HCT116 (cell line): ENCODE data around the gene PVALEF. TPM values are rescaled to one million over a fixed set of nuclear protein-coding genes. Genes with fewer than 3 reads are reported as not detected.

ENCODE experiments used
- ATAC-seq: fragments of 200-7000 bp; cut with Tn5 transposase; 2 replicates; pipeline ENCODE4 v1.9.1; 2020; ENCODE audit warnings: mild to moderate bottlenecking, moderate library complexity
- BruUV-seq: library from RNA; stranded (reverse); fragments of 400-500 nt; replicated peaks from 2 replicates; lab custom pipeline; 2021; lab: Mats Ljungman, UMichigan
- CTCF ChIA-PET: fragments of 300-600 bp; sonication (Branson Sonifier 250); formaldehyde crosslinking; loops from one replicate; lab custom pipeline; 2021; ENCODE audit warnings: antibody characterized with exemption; lab: Charles Lee
- POLR2A ChIA-PET: fragments of 300-600, 350-600 bp; sonication (Branson Sonifier 250); formaldehyde crosslinking; loops from one replicate; lab custom pipeline; 2021; ENCODE audit warnings: antibody characterized with exemption; lab: Charles Lee
- RAD21 ChIA-PET, 2 experiments: fragments of 300-600 bp; sonication (Branson Sonifier 250); formaldehyde crosslinking; loops; one replicate each; lab custom pipeline; 2023; ENCODE audit warnings: low total read pairs in 2 of 2; ENCODE audit not compliant: uncharacterized antibody in 2 of 2, unreplicated experiment in 2 of 2, low non-redundant PET in 1 of 2; lab: Charles Lee
- DNase-seq: peaks from one replicate; pipeline ENCODE4 v3.0.0-alpha.2; 2010; ENCODE audit warnings: low read depth, low spot score
- H2AFZ ChIP-seq: fragments of 200-600 bp; shearing (Covaris generic), sonication (generic); 2 replicates; pipeline ENCODE4 v1.6.1; 2017; ENCODE audit warnings: low read depth, mixed run types, mixed read lengths, antibody characterized with exemption, low read length; ENCODE audit not compliant: poor library complexity, severe bottlenecking
- H3K27ac ChIP-seq: 2 replicates; pipeline ENCODE4 v1.5.1; 2012; ENCODE audit warnings: low read depth, low read length
- H3K27me3 ChIP-seq: fragments of 200-600 bp; sonication (generic); 2 replicates; pipeline ENCODE4 v1.6.1; 2016; ENCODE audit warnings: mixed run types, low read length, mixed read lengths; ENCODE audit not compliant: insufficient read depth
- H3K36me3 ChIP-seq, 2 experiments: fragments of 200-500 bp in 1 of 2; fragments of 200-600 bp in 1 of 2; sonication (Bioruptor generic) in 1 of 2; sonication (generic) in 1 of 2; 2 replicates each; pipeline versions ENCODE4 v1.5.1 to v1.6.1; 2014 to 2016; ENCODE audit warnings: low read length in 2 of 2, inconsistent platforms in 1 of 2, mixed read lengths in 1 of 2, mixed run types in 1 of 2; ENCODE audit not compliant: insufficient read depth in 2 of 2, control insufficient read depth in 1 of 2
- H3K4me1 ChIP-seq, 2 experiments: fragments of 200-600 bp in 1 of 2; sonication (generic) in 1 of 2; 2 replicates each; pipeline versions ENCODE4 v1.5.1 to v1.6.1; 2012 to 2017; ENCODE audit warnings: low read length in 2 of 2, inconsistent platforms in 1 of 2, mild to moderate bottlenecking in 1 of 2, mixed read lengths in 1 of 2, mixed run types in 1 of 2, moderate library complexity in 1 of 2; ENCODE audit not compliant: insufficient read depth in 2 of 2, control insufficient read depth in 1 of 2
- H3K4me2 ChIP-seq: fragments of 200-600 bp; sonication (generic); 2 replicates; pipeline ENCODE4 v1.6.1; 2017; ENCODE audit warnings: mixed run types, low read length, mixed read lengths
- H3K4me3 ChIP-seq, 2 experiments: fragments of 200-600 bp in 1 of 2; sonication (generic) in 1 of 2; replicated peaks in 1 of 2; 2 replicates each; pipeline ENCODE4 v1.5.1; 2011 to 2016; ENCODE audit warnings: low read length in 2 of 2, control low read depth in 1 of 2, low read depth in 1 of 2, mild to moderate bottlenecking in 1 of 2, mixed read lengths in 1 of 2, mixed run types in 1 of 2
- H3K79me2 ChIP-seq: fragments of 200-600 bp; sonication (generic); 2 replicates; pipeline ENCODE4 v1.6.1; 2017; ENCODE audit warnings: mild to moderate bottlenecking, mixed run types, low read length, moderate library complexity, mixed read lengths; ENCODE audit not compliant: insufficient read depth
- H3K9ac ChIP-seq: fragments of 200-600 bp; sonication (generic); 2 replicates; pipeline ENCODE4 v1.6.1; 2016; ENCODE audit warnings: low read length, mixed read lengths
- H3K9me2 ChIP-seq: fragments of 200-600 bp; sonication (generic), shearing (Covaris generic); 2 replicates; pipeline ENCODE4 v1.6.1; 2017; ENCODE audit warnings: mixed run types, mild to moderate bottlenecking, moderate library complexity; ENCODE audit not compliant: insufficient read depth
- H3K9me3 ChIP-seq, 2 experiments: fragments of 200-500 bp in 1 of 2; fragments of 200-600 bp in 1 of 2; sonication (Bioruptor generic) in 1 of 2; sonication (generic) in 1 of 2; 2 replicates each; pipeline ENCODE4 v1.6.1; 2014 to 2017; ENCODE audit warnings: low read length in 2 of 2, mixed read lengths in 2 of 2, inconsistent platforms in 1 of 2, low read depth in 1 of 2, mild to moderate bottlenecking in 1 of 2, mixed run types in 1 of 2, moderate library complexity in 1 of 2; ENCODE audit not compliant: control insufficient read depth in 1 of 2, insufficient read depth in 1 of 2
- H4K20me1 ChIP-seq: fragments of 200-600 bp; sonication (generic), shearing (Covaris generic); 2 replicates; pipeline ENCODE4 v1.6.1; 2017; ENCODE audit warnings: mixed run types, mild to moderate bottlenecking, moderate library complexity; ENCODE audit not compliant: insufficient read depth
- ATF3 ChIP-seq: IDR thresholded peaks from 2 replicates; pipeline ENCODE4 v1.6.1; 2012
- CEBPB ChIP-seq: IDR thresholded peaks from 2 replicates; pipeline ENCODE4 v1.6.1; 2012; ENCODE audit warnings: low read depth
- EGR1 ChIP-seq: IDR thresholded peaks from 2 replicates; pipeline ENCODE4 v1.6.1; 2012; ENCODE audit warnings: low read depth
- EZH2 ChIP-seq: fragments of 200-600 bp; sonication (generic); IDR thresholded peaks from 2 replicates; pipeline ENCODE4 v1.6.1; 2017; ENCODE audit warnings: antibody characterized with exemption, mixed run types
- EZH2phosphoT487 ChIP-seq: fragments of 200-600 bp; IDR thresholded peaks from 2 replicates; pipeline ENCODE4 v1.6.1; 2018; ENCODE audit warnings: antibody characterized with exemption, borderline replicate concordance
- FOSL1 ChIP-seq: IDR thresholded peaks from 2 replicates; pipeline ENCODE4 v1.6.1; 2012; ENCODE audit warnings: low read depth
- MAX ChIP-seq: IDR thresholded peaks from 2 replicates; pipeline ENCODE4 v1.6.1; 2012
- SIN3A ChIP-seq: IDR thresholded peaks from 2 replicates; pipeline ENCODE4 v1.6.1; 2012; ENCODE audit warnings: low read depth
- SRF ChIP-seq: IDR thresholded peaks from 2 replicates; pipeline ENCODE4 v1.6.1; 2012; ENCODE audit warnings: low read depth
- intact Hi-C: fragments of 100-400 bp; cut with micrococcal nuclease; formaldehyde crosslinking; loops from 2 replicates; pipeline ENCODE4 v1.10.0; 2022
- total RNA-seq: library from RNA; stranded (reverse); gene quantifications from one replicate; pipeline ENCODE4 v1.2.1, GENCODE V29; 2021; ENCODE audit not compliant: unreplicated experiment
- TF ChIP-seq, protein P1 (sequence below): IDR thresholded peaks from 2 replicates; pipeline ENCODE4 v1.6.1; 2011; ENCODE audit warnings: mild to moderate bottlenecking, low read length, moderate library complexity; ENCODE audit not compliant: insufficient replicate concordance; ENCODE audit errors: extremely low read depth
- TF ChIP-seq, protein P2 (sequence below): IDR thresholded peaks from 2 replicates; pipeline ENCODE4 v1.6.1; 2012; ENCODE audit warnings: low read depth

PVALEF gene
- total RNA-seq, 1 experiment from 2014 or later, result not detected

DNA sequence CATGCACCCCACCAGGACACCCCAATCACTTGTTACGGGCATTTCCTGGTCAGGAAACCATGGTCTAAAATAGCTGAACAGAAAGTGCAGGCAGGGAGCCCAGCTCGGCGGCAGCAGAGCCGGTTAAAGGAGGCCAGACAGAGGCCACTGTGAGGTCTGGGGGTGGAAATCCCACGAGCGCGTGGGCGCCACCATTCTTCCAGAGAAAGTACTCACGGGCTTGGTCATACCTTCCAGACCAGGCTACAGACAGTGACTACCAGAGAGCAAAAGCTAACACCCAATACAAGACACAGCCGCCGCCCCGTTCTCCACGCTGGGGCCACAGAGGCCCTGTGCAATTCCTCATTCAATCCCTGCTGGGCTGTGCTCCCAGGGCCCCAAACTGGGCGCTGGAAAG is 45.6 kb downstream of the PVALEF start:
- no peaks in the 10 kb centered on the region for H3K9me3 ChIP-seq
- no peaks in the 10 kb centered on the region for H3K9me2 ChIP-seq
- H3K4me2 ChIP-seq, result no peak overlapping the region
- ATAC-seq, result peak; percentile 64
- TF ChIP-seq, protein P1, sequence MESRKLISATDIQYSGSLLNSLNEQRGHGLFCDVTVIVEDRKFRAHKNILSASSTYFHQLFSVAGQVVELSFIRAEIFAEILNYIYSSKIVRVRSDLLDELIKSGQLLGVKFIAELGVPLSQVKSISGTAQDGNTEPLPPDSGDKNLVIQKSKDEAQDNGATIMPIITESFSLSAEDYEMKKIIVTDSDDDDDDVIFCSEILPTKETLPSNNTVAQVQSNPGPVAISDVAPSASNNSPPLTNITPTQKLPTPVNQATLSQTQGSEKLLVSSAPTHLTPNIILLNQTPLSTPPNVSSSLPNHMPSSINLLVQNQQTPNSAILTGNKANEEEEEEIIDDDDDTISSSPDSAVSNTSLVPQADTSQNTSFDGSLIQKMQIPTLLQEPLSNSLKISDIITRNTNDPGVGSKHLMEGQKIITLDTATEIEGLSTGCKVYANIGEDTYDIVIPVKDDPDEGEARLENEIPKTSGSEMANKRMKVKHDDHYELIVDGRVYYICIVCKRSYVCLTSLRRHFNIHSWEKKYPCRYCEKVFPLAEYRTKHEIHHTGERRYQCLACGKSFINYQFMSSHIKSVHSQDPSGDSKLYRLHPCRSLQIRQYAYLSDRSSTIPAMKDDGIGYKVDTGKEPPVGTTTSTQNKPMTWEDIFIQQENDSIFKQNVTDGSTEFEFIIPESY, result no peak
- TF ChIP-seq MAX, result no peak
- no peak for TF ChIP-seq FOSL1
- no peak for TF ChIP-seq SRF
- no peak for TF ChIP-seq EZH2phosphoT487
- TF ChIP-seq EGR1, result no peak
- TF ChIP-seq EZH2, result no peak
- no peak for TF ChIP-seq SIN3A
- TF ChIP-seq, protein P2, sequence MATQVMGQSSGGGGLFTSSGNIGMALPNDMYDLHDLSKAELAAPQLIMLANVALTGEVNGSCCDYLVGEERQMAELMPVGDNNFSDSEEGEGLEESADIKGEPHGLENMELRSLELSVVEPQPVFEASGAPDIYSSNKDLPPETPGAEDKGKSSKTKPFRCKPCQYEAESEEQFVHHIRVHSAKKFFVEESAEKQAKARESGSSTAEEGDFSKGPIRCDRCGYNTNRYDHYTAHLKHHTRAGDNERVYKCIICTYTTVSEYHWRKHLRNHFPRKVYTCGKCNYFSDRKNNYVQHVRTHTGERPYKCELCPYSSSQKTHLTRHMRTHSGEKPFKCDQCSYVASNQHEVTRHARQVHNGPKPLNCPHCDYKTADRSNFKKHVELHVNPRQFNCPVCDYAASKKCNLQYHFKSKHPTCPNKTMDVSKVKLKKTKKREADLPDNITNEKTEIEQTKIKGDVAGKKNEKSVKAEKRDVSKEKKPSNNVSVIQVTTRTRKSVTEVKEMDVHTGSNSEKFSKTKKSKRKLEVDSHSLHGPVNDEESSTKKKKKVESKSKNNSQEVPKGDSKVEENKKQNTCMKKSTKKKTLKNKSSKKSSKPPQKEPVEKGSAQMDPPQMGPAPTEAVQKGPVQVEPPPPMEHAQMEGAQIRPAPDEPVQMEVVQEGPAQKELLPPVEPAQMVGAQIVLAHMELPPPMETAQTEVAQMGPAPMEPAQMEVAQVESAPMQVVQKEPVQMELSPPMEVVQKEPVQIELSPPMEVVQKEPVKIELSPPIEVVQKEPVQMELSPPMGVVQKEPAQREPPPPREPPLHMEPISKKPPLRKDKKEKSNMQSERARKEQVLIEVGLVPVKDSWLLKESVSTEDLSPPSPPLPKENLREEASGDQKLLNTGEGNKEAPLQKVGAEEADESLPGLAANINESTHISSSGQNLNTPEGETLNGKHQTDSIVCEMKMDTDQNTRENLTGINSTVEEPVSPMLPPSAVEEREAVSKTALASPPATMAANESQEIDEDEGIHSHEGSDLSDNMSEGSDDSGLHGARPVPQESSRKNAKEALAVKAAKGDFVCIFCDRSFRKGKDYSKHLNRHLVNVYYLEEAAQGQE, result no peak
- no peak for TF ChIP-seq CEBPB
- TF ChIP-seq ATF3, result no peak
- DNase-seq, result no peak
- H2AFZ ChIP-seq, result no peak overlapping the region
- intact Hi-C loops, result no loop called here
- H3K36me3 ChIP-seq, result peaks cover 0 to 2% of the 10 kb centered on the region in 2 experiments; a peak in 1 of 4 replicates
- H3K27ac ChIP-seq, result no peak overlapping the region
- ChIA-PET POLR2A (no interaction called here), RAD21 (no interaction called here), CTCF (no interaction called here)
- no peaks in the 10 kb centered on the region for H3K79me2 ChIP-seq
- no peak overlapping the region for H3K9ac ChIP-seq
- H3K4me1 ChIP-seq, result no peaks in the 10 kb centered on the region
- H4K20me1 ChIP-seq, result no peaks in the 10 kb centered on the region
- no peaks in the 10 kb centered on the region for H3K27me3 ChIP-seq
- BruUV-seq, result no TSS peak
- H3K4me3 ChIP-seq, result no peak overlapping the region
